Activated CD8-positive, alpha-beta memory T cell treated with anti-CD3 and anti-CD28 coated beads for 24 hours (primary cell): ENCODE data around the gene SOAT2.

Experiments used
- DNase-seq: peaks from one replicate; pipeline ENCODE4 v3.0.0-alpha.2; 2020

The SOAT2 gene

GRCh38 chr12:53090105-53090504 is 13.2 kb upstream of the SOAT2 start:
- DNase-seq: no peak

GRCh38 chr12:53090554-53090953 is 12.7 kb upstream of the SOAT2 start:
- DNase-seq: no peak

- DNase-seq: peak; percentile 13
Measured at GRCh38 chr12:53091756-53092155, 11.5 kb upstream of the SOAT2 start.

GRCh38 chr12:53093777-53094393 is 9.4 kb upstream of the SOAT2 start:
- peak; percentile 51 for DNase-seq

- DNase-seq: peak; percentile 49
Measured at GRCh38 chr12:53094394-53094787, 8.9 kb upstream of the SOAT2 start.

- DNase-seq: peak; percentile 17
Measured at GRCh38 chr12:53094796-53095595, 8.3 kb upstream of the SOAT2 start.

GRCh38 chr12:53095596-53095895 is 7.7 kb upstream of the SOAT2 start:
- DNase-seq: peak; percentile 7

GRCh38 chr12:53096089-53096741 is 7.1 kb upstream of the SOAT2 start:
- DNase-seq: peak; percentile 51

- peak; percentile 53 for DNase-seq
Measured at GRCh38 chr12:53096759-53097158, 6.5 kb upstream of the SOAT2 start.

GRCh38 chr12:53097207-53097563 is 6.1 kb upstream of the SOAT2 start:
- no peak for DNase-seq

- peak; percentile 85 for DNase-seq
Measured at GRCh38 chr12:53097564-53098353, 5.5 kb upstream of the SOAT2 start, which contains the start of gene IGFBP6. Gene IGFBP6 (plus strand): TSS chr12:53097667. CDS start chr12:53097718, 51 bp downstream.

- DNase-seq: peak; percentile 68
Measured at GRCh38 chr12:53098354-53098981, 4.8 kb upstream of the SOAT2 start.

- peak; percentile 96 for DNase-seq
Measured at GRCh38 chr12:53099071-53099882, 4.0 kb upstream of the SOAT2 start.

GRCh38 chr12:53100466-53101151 is 2.7 kb upstream of the SOAT2 start:
- DNase-seq: peak; percentile 55

GRCh38 chr12:53101266-53101665 is 2.0 kb upstream of the SOAT2 start:
- no peak for DNase-seq

GRCh38 chr12:53101931-53102781 is 1.1 kb upstream of the SOAT2 start:
- DNase-seq: peak; percentile 57

GRCh38 chr12:53103860-53104305 is 597 bp downstream of the SOAT2 start:
- DNase-seq: peak; percentile 59

- peak; percentile 53 for DNase-seq
Measured at GRCh38 chr12:53105256-53105655, 2.0 kb downstream of the SOAT2 start.

- peak; percentile 47 for DNase-seq
Measured at GRCh38 chr12:53105712-53106439, 2.6 kb downstream of the SOAT2 start.
